Upper lobe of left lung (tissue), 6 donors: Measurements from ENCODE around the gene KMT2A. TPM values are rescaled to one million over a fixed set of nuclear protein-coding genes. Genes with fewer than 3 reads are reported as not detected.

Experiments
- ATAC-seq, 2 donors: fragments of 200-7000 bp; cut with Tn5 transposase; one replicate each; pipeline ENCODE4 v1.9.1; 2022; ENCODE audit warnings: mild to moderate bottlenecking in 2 of 2, moderate library complexity in 2 of 2; ENCODE audit not compliant: low FRiP score in 2 of 2
- DNase-seq, 2 donors: peaks; one replicate each; pipeline ENCODE4 v3.0.0-alpha.2; 2019 to 2020
- H3K27ac ChIP-seq, 4 donors: fragments of 200-600 bp; sonication (generic); one replicate each; pipeline ENCODE4 v1.5.1; 2016 to 2019
- H3K27me3 ChIP-seq, 4 donors: fragments of 200-600 bp; sonication (generic); one replicate each; pipeline ENCODE4 v1.5.1; 2017 to 2019
- H3K36me3 ChIP-seq, 4 donors: fragments of 200-600 bp; sonication (generic); one replicate each; pipeline ENCODE4 v1.5.1; 2016 to 2019
- H3K4me1 ChIP-seq, 4 donors: fragments of 200-600 bp; sonication (generic); one replicate each; pipeline ENCODE4 v1.5.1; 2018 to 2019
- H3K4me3 ChIP-seq, 4 donors: fragments of 200-600 bp; sonication (generic); one replicate each; pipeline ENCODE4 v1.5.1; 2017 to 2019; ENCODE audit warnings: mild to moderate bottlenecking in 2 of 4, moderate library complexity in 1 of 4
- H3K9me3 ChIP-seq, 4 donors: fragments of 200-600 bp; sonication (generic); one replicate each; pipeline ENCODE4 v1.5.1; 2018 to 2019
- CTCF ChIP-seq, 6 experiments: fragments of 450-650 bp in 4 of 6; fragments of 200-600 bp in 2 of 6; sonication (generic) in 2 of 6; IDR thresholded peaks; one replicate each; pipeline ENCODE4 v1.5.1; 2016 to 2019; ENCODE audit warnings: antibody characterized with exemption in 6 of 6
- EP300 ChIP-seq, 4 donors: sonication (generic); formaldehyde crosslinking; IDR thresholded peaks; one replicate each; pipeline ENCODE4 v1.5.1; 2017; ENCODE audit warnings: antibody characterized with exemption in 4 of 4, control low read depth in 2 of 4
- POLR2A ChIP-seq, 4 donors: fragments of 450-650 bp; IDR thresholded peaks; one replicate each; pipeline ENCODE4 v1.5.1; 2016 to 2017; ENCODE audit warnings: antibody characterized with exemption in 4 of 4, mild to moderate bottlenecking in 2 of 4
- POLR2AphosphoS5 ChIP-seq, 2 donors: sonication (generic); formaldehyde crosslinking; IDR thresholded peaks; one replicate each; pipeline ENCODE4 v1.5.1; 2017; ENCODE audit warnings: antibody characterized with exemption in 2 of 2
- WGBS, 2 donors: methylation state at CpG; one replicate each; pipeline ENCODE4 v1.1.5; 2017 to 2018; 5-methylcytosine and 5-hydroxymethylcytosine counted together
- total RNA-seq, 6 donors: library from RNA; depleted of rRNA in 4 of 6; stranded (reverse); fragments of >200 nt in 4 of 6; gene quantifications; one replicate each; pipeline versions ENCODE4 v1.1.0 to v1.2.1, GENCODE V29; 2016 to 2021
- donor health status: DM: no; HTN: no; CAD: no; lungs with moderate emphysema.
- donor health status: DM: no; HTN: yes; CAD: no; lungs with severe emphysema.

Gene KMT2A
- total RNA-seq, 6 donors from 2014 or later, result 42.0 to 97.1 (median 58.4) TPM

GRCh38 chr11:118434553-118435289 is 1.6 kb upstream of the KMT2A start:
- no peaks in the 10 kb centered on the region for H3K36me3 ChIP-seq
- H3K27ac ChIP-seq, result peak overlapping the region; percentile 87 to 94 (median 90)
- H3K4me1 ChIP-seq, result peaks cover 27 to 39% (median 34%) of the 10 kb centered on the region in 4 donors
- DNase-seq (peak; percentile 37 to 58), ATAC-seq (no peak)
- no peak for TF ChIP-seq POLR2A (IDR thresholded peaks at IDR 0.05)
- no peak for TF ChIP-seq POLR2AphosphoS5 (IDR thresholded peaks at IDR 0.05)
- TF ChIP-seq EP300 (IDR thresholded peaks at IDR 0.05), result no peak
- TF ChIP-seq CTCF (IDR thresholded peaks at IDR 0.05), result no peak
- no peaks in the 10 kb centered on the region for H3K9me3 ChIP-seq
- H3K4me3 ChIP-seq, result peak overlapping the region; percentile 73 to 99 (median 88)
- 0 to 2% methylated on average over 15 to 39 of the region's 39 CpGs for WGBS, 2 donors
- peaks cover 0 to 4% (median 2%) of the 10 kb centered on the region in 4 donors for H3K27me3 ChIP-seq

GRCh38 chr11:118435290-118435892 is 901 bp upstream of the KMT2A start:
- Histone ChIP-seq H3K27me3 (peaks cover 0 to 4% (median 2%) of the 10 kb centered on the region in 4 donors), H3K27ac (peak overlapping the region; percentile 87 to 94 (median 90)), H3K36me3 (no peaks in the 10 kb centered on the region), H3K4me1 (peaks cover 31 to 46% (median 39%) of the 10 kb centered on the region in 4 donors), H3K4me3 (peak overlapping the region; percentile 73 to 99 (median 88)), H3K9me3 (no peaks in the 10 kb centered on the region)
- peak; percentile 41 to 64 for ATAC-seq
- DNase-seq, result peak; percentile 63 to 83
- TF ChIP-seq POLR2AphosphoS5 (IDR thresholded peaks at IDR 0.05) (no peak), CTCF (IDR thresholded peaks at IDR 0.05) (no peak), POLR2A (IDR thresholded peaks at IDR 0.05) (no peak), EP300 (IDR thresholded peaks at IDR 0.05) (no peak)
- 0 to 1% methylated on average over 25 to 34 of the region's 34 CpGs for WGBS, 2 donors

- WGBS, 2 donors, result 0 to 1% methylated on average over 3 to 18 of the region's 55 CpGs
- no peak for TF ChIP-seq POLR2A (IDR thresholded peaks at IDR 0.05)
- Histone ChIP-seq H3K9me3 (no peaks in the 10 kb centered on the region), H3K27me3 (peaks cover 0 to 4% (median 2%) of the 10 kb centered on the region in 4 donors), H3K4me3 (peak overlapping the region; percentile 78 to 99 (median 88)), H3K4me1 (peaks cover 40 to 58% (median 51%) of the 10 kb centered on the region in 4 donors), H3K27ac (peak overlapping the region; percentile 87 to 94 (median 90)), H3K36me3 (no peaks in the 10 kb centered on the region)
- ATAC-seq (peak in 1 of 2 donors; percentile 0), DNase-seq (peak in 1 of 2 donors; percentile 21)
These were observed 431 bp downstream of the KMT2A start for GRCh38 chr11:118436639-118437207.

GRCh38 chr11:118437208-118438125 is 1.2 kb downstream of the KMT2A start:
- Histone ChIP-seq H3K9me3 (no peaks in the 10 kb centered on the region), H3K36me3 (no peaks in the 10 kb centered on the region), H3K27ac (peak overlapping the region; percentile 87 to 94 (median 90)), H3K4me3 (peak overlapping the region; percentile 78 to 99 (median 88)), H3K4me1 (peaks cover 47 to 63% (median 57%) of the 10 kb centered on the region in 4 donors), H3K27me3 (peaks cover 0 to 4% (median 2%) of the 10 kb centered on the region in 4 donors)
- DNase-seq (peak in 1 of 2 donors; percentile 53), ATAC-seq (peak in 1 of 2 donors; percentile 12)
- 1% methylated on average over 26 of the region's 28 CpGs for WGBS, 2 donors
- peak in 1 of 2 donors; percentile 6 for TF ChIP-seq POLR2AphosphoS5 (IDR thresholded peaks at IDR 0.05)
- TF ChIP-seq POLR2A (IDR thresholded peaks at IDR 0.05), result no peak

GRCh38 chr11:118438314-118438931 is 2.1 kb downstream of the KMT2A start:
- TF ChIP-seq POLR2A (IDR thresholded peaks at IDR 0.05), result no peak
- TF ChIP-seq POLR2AphosphoS5 (IDR thresholded peaks at IDR 0.05), result peak in 1 of 2 donors; percentile 8
- no peak for TF ChIP-seq CTCF (IDR thresholded peaks at IDR 0.05)
- no peak for TF ChIP-seq EP300 (IDR thresholded peaks at IDR 0.05)
- peaks cover 57 to 73% (median 65%) of the 10 kb centered on the region in 4 donors for H3K4me1 ChIP-seq
- H3K36me3 ChIP-seq, result no peaks in the 10 kb centered on the region
- no peaks in the 10 kb centered on the region for H3K9me3 ChIP-seq
- peak in 1 of 2 donors; percentile 58 for DNase-seq
- ATAC-seq, result peak in 1 of 2 donors; percentile 22
- H3K4me3 ChIP-seq, result peak overlapping the region; percentile 13 to 99 (median 88)
- H3K27ac ChIP-seq, result peak overlapping the region; percentile 87 to 94 (median 90)
- WGBS, 2 donors, result 0 to 1% methylated on average over 14 of the region's 14 CpGs
- H3K27me3 ChIP-seq, result peaks cover 0 to 4% (median 2%) of the 10 kb centered on the region in 4 donors
